Adrenal gland (tissue), 12 donors: ENCODE results near the gene NDOR1. TPM values are rescaled to one million over a fixed set of nuclear protein-coding genes. Genes with fewer than 3 reads are reported as not detected.

Experiments
- DNase-seq, 7 donors: peaks; one replicate each; pipeline ENCODE4 v3.0.0-alpha.2; 2019 to 2020
- H3K27ac ChIP-seq, 5 donors: fragments of 200-600 bp; sonication (generic) in 4 of 5; 1 replicate in 3 of 5; 2 replicates in 2 of 5; pipeline versions ENCODE4 v1.5.1 to v1.8.0; 2016 to 2020; ENCODE audit warnings: mild to moderate bottlenecking in 1 of 5
- H3K27me3 ChIP-seq: fragments of 200-600 bp; 2 replicates; pipeline ENCODE4 v1.8.0; 2021
- H3K36me3 ChIP-seq, 2 donors: fragments of 200-600 bp; replicated peaks in 1 of 2; 1 replicate in 1 of 2; 2 replicates in 1 of 2; pipeline versions ENCODE4 v1.5.1 to v1.8.0; 2018 to 2022
- H3K4me1 ChIP-seq, 2 donors: fragments of 200-600 bp; replicated peaks in 1 of 2; 1 replicate in 1 of 2; 2 replicates in 1 of 2; pipeline versions ENCODE4 v1.5.1 to v1.8.0; 2018 to 2021
- H3K4me3 ChIP-seq, 4 donors: fragments of 200-600 bp; sonication (generic) in 3 of 4; one replicate each; pipeline ENCODE4 v1.5.1; 2016 to 2018
- H3K9me3 ChIP-seq, 3 donors: fragments of 200-600 bp; sonication (generic) in 1 of 3; replicated peaks in 1 of 3; 1 replicate in 2 of 3; 2 replicates in 1 of 3; pipeline versions ENCODE4 v1.5.1 to v1.8.0; 2016 to 2021
- POLR2A ChIP-seq, 2 donors: fragments of 450-650 bp; IDR thresholded peaks; one replicate each; pipeline ENCODE4 v1.6.1; 2017; ENCODE audit warnings: antibody characterized with exemption in 2 of 2, mild to moderate bottlenecking in 2 of 2, moderate library complexity in 1 of 2
- WGBS, 4 donors: extraction: QIAGEN DNeasy Blood & Tissue Kit in 2 of 4; methylation state at CpG; one replicate each; pipeline versions ENCODE4 v1.1.5 to v1.1.7; 2013 to 2017; 5-methylcytosine and 5-hydroxymethylcytosine counted together
- intact Hi-C, 2 donors: fragments of 100-400 bp; cut with DNase I; formaldehyde crosslinking; loops; one replicate each; pipeline versions ENCODE4 v1.14.1 to v1.15.0; 2022 to 2023
- polyA plus RNA-seq, 3 donors: library from polyadenylated mRNA; stranded (reverse); fragments of 200-250 nt in 2 of 3; fragments of 350-450 nt in 1 of 3; fragmentation: Illumina TruSeq in 1 of 3; extraction: RNeasy Lipid Tissue Mini Kit (QIAGEN cat#74804) in 1 of 3; gene quantifications; one replicate each; pipeline ENCODE4 v1.2.3, GENCODE V29; 2013 to 2014
- total RNA-seq, 9 donors: library from RNA; depleted of rRNA in 4 of 9; stranded (reverse); fragments of >200 nt in 4 of 9; fragments of 120-200 nt in 1 of 9; fragmentation: NEBNext Ultra II Directional in 1 of 9; extraction: Animal tissue kit (Norgen Biotek cat#: 25700) in 1 of 9; gene quantifications; one replicate each; pipeline versions ENCODE4 v1.1.0 to v1.2.4, GENCODE V29; 2013 to 2023
- TF ChIP-seq, protein P1 (sequence below), 6 experiments: fragments of 450-650 bp in 4 of 6; fragments of 200-600 bp in 2 of 6; sonication (generic) in 1 of 6; IDR thresholded peaks; 1 replicate in 5 of 6; 2 replicates in 1 of 6; pipeline versions ENCODE4 v1.5.1 to v1.8.0; 2016 to 2021; ENCODE audit warnings: antibody characterized with exemption in 6 of 6, mild to moderate bottlenecking in 2 of 6, moderate library complexity in 1 of 6
- donor health status: healthy with polysubstance abuse.
- donor health status: Bipolar disorder and iron deficiency.
- donor health status: DM: yes; HTN: yes; CAD: no.
- donor health status: DM: no; HTN: no; CAD: no.
- donor health status: DM: no; HTN: no; CAD: no.
- donor health status: DM: yes; HTN: yes; CAD: no.

NDOR1 gene
- total and polyA plus RNA-seq, 12 donors, result 1.6 to 36.4 (median 13.7) TPM

DNA sequence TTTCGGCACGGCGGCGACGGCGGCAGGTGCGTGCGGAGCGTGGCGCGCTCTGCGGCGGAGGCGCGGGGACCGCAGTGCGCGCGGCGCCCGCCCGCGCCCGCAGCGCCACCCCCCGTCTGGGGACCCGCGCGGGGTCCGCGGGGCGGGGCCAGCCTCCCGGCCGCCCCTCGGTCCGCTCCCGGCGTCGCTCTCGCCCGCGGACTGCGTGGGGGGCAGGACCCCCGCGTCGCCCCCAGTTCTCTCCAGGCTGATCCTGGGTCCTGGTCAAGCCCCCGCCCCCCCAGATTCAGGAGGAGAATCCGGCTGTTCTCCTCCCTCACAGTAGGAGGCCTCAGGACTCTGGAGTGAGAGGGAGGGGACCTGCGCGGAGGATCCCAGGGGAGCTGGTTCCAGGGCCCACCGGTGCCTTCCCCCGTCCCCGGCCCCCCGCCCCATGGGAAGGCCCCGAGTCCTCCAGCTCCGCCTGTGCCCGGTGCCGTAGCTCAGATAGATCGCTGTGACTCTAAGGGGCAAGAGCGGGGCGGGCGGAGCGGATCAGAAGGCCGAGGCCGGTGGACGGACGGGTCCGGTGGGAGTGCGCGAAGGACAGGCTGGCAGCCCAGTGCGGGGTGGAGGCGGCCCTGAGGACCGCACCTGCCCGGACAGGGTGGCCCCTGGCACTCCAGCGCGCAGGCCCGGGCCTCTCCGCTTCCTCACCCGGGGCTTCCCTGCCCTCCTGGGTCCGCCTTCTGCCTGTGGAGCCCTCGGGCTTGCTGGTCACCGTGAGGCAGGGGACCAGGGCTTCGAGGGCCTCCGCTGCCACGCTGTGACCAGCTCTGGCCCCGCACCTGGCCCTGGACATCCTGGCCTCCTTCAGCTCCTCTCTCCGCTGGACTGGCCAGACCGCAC, 16.9 kb downstream of the NDOR1 start, which contains the start of gene RNF208:
Gene RNF208 (minus strand): TSS at position 51 of the 888 bp plus-strand sequence. CDS start 1,028 bp downstream, outside the sequence.
- intact Hi-C loops, result no loop called here
- Histone ChIP-seq H3K36me3 (no peaks in the 10 kb centered on the region), H3K4me1 (peaks cover 29 to 37% of the 10 kb centered on the region in 2 donors)

DNA sequence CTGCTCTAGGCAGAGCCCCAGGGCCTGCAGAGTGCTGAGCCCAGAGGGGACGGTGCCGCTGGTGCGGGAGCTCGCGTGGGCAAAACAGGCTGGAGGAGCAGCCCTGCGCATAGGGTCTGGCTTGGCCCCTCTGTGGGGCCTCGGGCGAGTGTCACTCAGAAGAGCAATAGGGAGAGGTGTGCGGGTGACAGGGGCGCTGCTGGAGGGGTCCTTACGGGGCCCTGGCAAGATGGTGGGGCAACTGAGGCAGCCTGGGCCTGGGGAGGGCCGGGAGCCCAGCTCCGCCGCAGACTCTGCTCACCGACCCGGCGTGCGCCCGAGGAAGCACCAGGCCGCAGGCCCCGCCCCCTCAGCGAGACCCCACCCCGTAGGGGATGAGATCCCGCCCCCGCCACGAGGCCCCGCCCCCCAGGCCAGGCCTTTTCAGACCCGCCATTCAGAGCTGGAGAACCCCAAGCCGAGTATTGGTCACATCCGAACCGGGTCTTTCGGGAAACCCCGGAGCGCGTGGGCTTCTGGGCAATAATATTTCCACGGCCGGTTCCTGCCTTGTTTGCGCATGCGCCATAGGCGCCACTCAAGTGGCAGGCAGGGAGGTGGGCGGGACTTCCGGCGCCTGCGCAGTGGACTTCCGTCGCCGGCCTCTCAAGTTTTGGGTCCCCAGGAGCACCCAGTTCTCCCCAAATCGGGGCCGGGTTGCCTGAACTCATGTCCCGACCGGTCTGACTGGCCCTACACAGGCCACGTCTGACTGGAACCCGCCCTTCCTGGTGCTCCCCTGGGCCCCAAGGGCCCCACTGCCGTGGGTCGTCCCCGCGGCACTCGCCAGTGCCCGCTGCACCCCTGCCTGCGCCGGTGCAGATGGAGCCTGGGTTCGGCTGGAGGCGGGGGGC, 17.8 kb downstream of the NDOR1 start:
- intact Hi-C loops, result no loop called here
- Histone ChIP-seq H3K36me3 (no peaks in the 10 kb centered on the region), H3K4me3 (peak overlapping the region; percentile 77 to 81 (median 79)), H3K27me3 (peaks cover 2% of the 10 kb centered on the region), H3K4me1 (peaks cover 21 to 33% of the 10 kb centered on the region in 2 donors), H3K9me3 (no peaks in the 10 kb centered on the region), H3K27ac (peak overlapping the region; percentile 81 to 91 (median 84))
- TF ChIP-seq POLR2A (IDR thresholded peaks at IDR 0.05), result peak; percentile 49 to 60
- TF ChIP-seq, protein P1, sequence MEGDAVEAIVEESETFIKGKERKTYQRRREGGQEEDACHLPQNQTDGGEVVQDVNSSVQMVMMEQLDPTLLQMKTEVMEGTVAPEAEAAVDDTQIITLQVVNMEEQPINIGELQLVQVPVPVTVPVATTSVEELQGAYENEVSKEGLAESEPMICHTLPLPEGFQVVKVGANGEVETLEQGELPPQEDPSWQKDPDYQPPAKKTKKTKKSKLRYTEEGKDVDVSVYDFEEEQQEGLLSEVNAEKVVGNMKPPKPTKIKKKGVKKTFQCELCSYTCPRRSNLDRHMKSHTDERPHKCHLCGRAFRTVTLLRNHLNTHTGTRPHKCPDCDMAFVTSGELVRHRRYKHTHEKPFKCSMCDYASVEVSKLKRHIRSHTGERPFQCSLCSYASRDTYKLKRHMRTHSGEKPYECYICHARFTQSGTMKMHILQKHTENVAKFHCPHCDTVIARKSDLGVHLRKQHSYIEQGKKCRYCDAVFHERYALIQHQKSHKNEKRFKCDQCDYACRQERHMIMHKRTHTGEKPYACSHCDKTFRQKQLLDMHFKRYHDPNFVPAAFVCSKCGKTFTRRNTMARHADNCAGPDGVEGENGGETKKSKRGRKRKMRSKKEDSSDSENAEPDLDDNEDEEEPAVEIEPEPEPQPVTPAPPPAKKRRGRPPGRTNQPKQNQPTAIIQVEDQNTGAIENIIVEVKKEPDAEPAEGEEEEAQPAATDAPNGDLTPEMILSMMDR (IDR thresholded peaks at IDR 0.05), result no peak
- WGBS, 4 donors, result 1 to 7% (median 2%) methylated on average over 9 to 63 of the region's 63 CpGs
- DNase-seq, result peak; percentile 98 to 100 (median 99)

More for the DNA sequence above, 16.9 kb downstream of the NDOR1 start, which contains the start of gene RNF208:
- H3K27me3 ChIP-seq, result no peaks in the 10 kb centered on the region
- peak in 2 of 7 donors; percentile 44 to 59 for DNase-seq
- 3 to 29% (median 10%) methylated on average over 3 to 78 of the region's 88 CpGs; no CpG with 5 or more reads in 1 of the 4 donors for WGBS, 4 donors
- H3K9me3 ChIP-seq, result no peaks in the 10 kb centered on the region
- peak within 1 kb of the TSS in 2 of 4 donors; percentile 77 to 78 for H3K4me3 ChIP-seq
- TF ChIP-seq POLR2A (IDR thresholded peaks at IDR 0.05), result no peak
- TF ChIP-seq, protein P1 (IDR thresholded peaks at IDR 0.05), result no peak
- peak within 1 kb of the TSS; percentile 79 to 91 (median 82) for H3K27ac ChIP-seq

DNA sequence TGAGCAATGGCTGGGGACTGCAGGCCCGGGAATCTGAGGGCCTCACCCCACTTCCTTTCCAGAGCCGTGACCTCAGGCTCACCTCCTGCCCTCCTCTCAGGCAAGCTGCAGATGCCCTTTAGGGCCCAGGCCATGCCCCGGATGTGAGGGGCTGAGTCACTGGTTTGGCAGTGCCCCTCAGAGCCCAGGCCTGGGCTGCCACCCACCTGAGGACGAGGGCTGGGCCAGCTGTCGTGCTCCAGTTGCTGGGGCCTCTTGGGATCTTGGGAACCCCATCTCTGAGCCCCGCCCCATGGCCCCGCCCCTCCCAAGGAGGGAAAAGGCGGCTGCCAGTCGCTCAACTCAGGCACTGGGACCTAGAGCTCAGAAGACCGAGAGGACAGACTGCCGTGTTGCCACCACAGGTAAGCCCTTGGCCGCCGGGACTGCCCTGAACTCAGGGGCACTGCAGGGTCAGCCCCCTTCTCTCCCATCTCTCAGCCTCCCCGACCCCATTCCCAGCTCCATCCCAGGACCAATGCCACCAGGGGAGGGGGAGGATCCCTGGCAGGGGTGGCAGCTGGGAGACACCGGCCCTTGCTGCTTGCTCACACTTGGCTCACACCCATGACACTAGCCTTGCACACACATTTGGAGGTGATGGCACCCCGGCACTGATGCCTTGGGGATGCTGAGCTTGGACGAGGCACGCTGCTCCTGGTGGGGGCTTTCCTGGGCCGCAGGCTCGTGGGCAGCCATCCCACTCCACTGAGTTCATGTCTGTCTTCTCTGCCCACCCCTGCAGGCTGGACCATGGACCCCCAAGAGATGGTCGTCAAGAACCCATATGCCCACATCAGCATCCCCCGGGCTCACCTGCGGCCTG, 19.6 kb downstream of the NDOR1 start, which contains the start of gene CYSRT1:
Gene CYSRT1 (plus strand): TSS at position 345 of the 865 bp plus-strand sequence. CDS start 448 bp downstream, at position 793.
- DNase-seq, result no peak
- Histone ChIP-seq H3K4me1 (peaks cover 13 to 20% of the 10 kb centered on the region in 2 donors), H3K36me3 (no peaks in the 10 kb centered on the region), H3K27ac (peak within 1 kb of the TSS in 2 of 5 donors; percentile 82 to 91), H3K9me3 (no peaks in the 10 kb centered on the region), H3K27me3 (peaks cover 15% of the 10 kb centered on the region), H3K4me3 (peak within 1 kb of the TSS in 2 of 4 donors; percentile 77 to 81)
- WGBS, 4 donors, result 51 to 65% (median 56%) methylated on average over 3 to 23 of the region's 23 CpGs
- intact Hi-C loops, result loop anchor here (5.0 kb wide), 1 partner anchor 108 kb away; no protein-coding TSS in a partner anchor
- no peak for TF ChIP-seq POLR2A (IDR thresholded peaks at IDR 0.05)
- TF ChIP-seq, protein P1 (IDR thresholded peaks at IDR 0.05), result no peak
